Activated B cell treated with CpG ODN at 0.5 μM for 24 hours (primary cell): ENCODE results near the gene EPGN. TPM values are rescaled to one million over a fixed set of nuclear protein-coding genes. Genes with fewer than 3 reads are reported as not detected.

Source experiments
- ATAC-seq: fragments of 200-7000 bp; cut with Tn5 transposase; one replicate; pipeline ENCODE4 v1.10.0; 2021; ENCODE audit warnings: low read depth, mild to moderate bottlenecking, moderate library complexity
- CTCF ChIA-PET: fragments of 350-600 bp; sonication (Branson Sonifier 250); formaldehyde crosslinking; loops from one replicate; lab custom pipeline; 2021; ENCODE audit warnings: antibody characterized with exemption; lab: Charles Lee
- POLR2A ChIA-PET: fragments of 350-600 bp; sonication (Branson Sonifier 250); formaldehyde crosslinking; loops from one replicate; lab custom pipeline; 2021; ENCODE audit warnings: antibody characterized with exemption; lab: Charles Lee
- DNase-seq: peaks from one replicate; pipeline ENCODE4 v3.0.0; 2022
- H3K27ac Mint-ChIP-seq: one replicate; pipeline ENCODE4 v1.8.0; 2020; ENCODE audit warnings: mixed read lengths
- H3K27me3 Mint-ChIP-seq: one replicate; pipeline ENCODE4 v1.8.0; 2021; ENCODE audit warnings: mixed read lengths
- H3K36me3 Mint-ChIP-seq: one replicate; pipeline ENCODE4 v1.8.0; 2021; ENCODE audit warnings: low read depth, mixed read lengths
- H3K4me1 Mint-ChIP-seq: one replicate; pipeline ENCODE4 v1.8.0; 2021; ENCODE audit warnings: mixed read lengths
- H3K4me3 Mint-ChIP-seq: one replicate; pipeline ENCODE4 v1.8.0; 2020; ENCODE audit warnings: mild to moderate bottlenecking, mixed read lengths
- H3K9me3 Mint-ChIP-seq: one replicate; pipeline ENCODE4 v1.8.0; 2020; ENCODE audit warnings: mixed read lengths
- CTCF ChIP-seq: fragments of 200-600 bp; IDR thresholded peaks from one replicate; pipeline ENCODE4 v1.8.0; 2022; ENCODE audit warnings: antibody characterized with exemption, mild to moderate bottlenecking
- intact Hi-C: fragments of 100-400 bp; cut with micrococcal nuclease; formaldehyde crosslinking; loops from one replicate; pipeline ENCODE4 v1.15.1; 2024
- total RNA-seq: library from RNA; stranded (reverse); gene quantifications from 2 replicates; pipeline ENCODE4 v1.2.3, GENCODE V29; 2022

EPGN gene
- total RNA-seq, 1 donor from 2014 or later: not detected

GRCh38 chr4:74324262-74324661 is 16.0 kb downstream of the EPGN start:
- Mint-ChIP-seq H3K27me3 (peaks cover 32% of the 10 kb centered on the region), H3K36me3 (no peaks in the 10 kb centered on the region), H3K27ac (no peak overlapping the region), H3K4me1 (no peaks in the 10 kb centered on the region), H3K4me3 (no peak overlapping the region), H3K9me3 (no peaks in the 10 kb centered on the region)
- TF ChIP-seq CTCF: no peak
- ChIA-PET POLR2A (no interaction called here), CTCF (no interaction called here)
- ATAC-seq: no peak
- DNase-seq: no peak
- intact Hi-C loops: no loop called here

- no peak for DNase-seq
- Mint-ChIP-seq H3K9me3 (no peaks in the 10 kb centered on the region), H3K36me3 (no peaks in the 10 kb centered on the region), H3K27ac (no peak overlapping the region), H3K27me3 (peaks cover 28% of the 10 kb centered on the region), H3K4me3 (no peak overlapping the region), H3K4me1 (no peaks in the 10 kb centered on the region)
- CTCF ChIA-PET: no interaction called here
- POLR2A ChIA-PET: no interaction called here
- TF ChIP-seq CTCF: no peak
- intact Hi-C loops: no loop called here
- ATAC-seq: no peak
These were observed 17.6 kb downstream of the EPGN start for GRCh38 chr4:74325886-74326285.

- Mint-ChIP-seq H3K27ac (no peak overlapping the region), H3K9me3 (no peaks in the 10 kb centered on the region), H3K36me3 (no peaks in the 10 kb centered on the region), H3K27me3 (peaks cover 21% of the 10 kb centered on the region), H3K4me3 (no peak overlapping the region), H3K4me1 (no peaks in the 10 kb centered on the region)
- ChIA-PET CTCF (no interaction called here), POLR2A (no interaction called here)
- no peak for DNase-seq
- intact Hi-C loops: no loop called here
- no peak for TF ChIP-seq CTCF
- no peak for ATAC-seq
These were observed 19.5 kb downstream of the EPGN start for GRCh38 chr4:74327762-74328161.

- no peak for DNase-seq
- no peak for TF ChIP-seq CTCF
- intact Hi-C loops: no loop called here
- H3K36me3 Mint-ChIP-seq: no peaks in the 10 kb centered on the region
- H3K4me1 Mint-ChIP-seq: no peaks in the 10 kb centered on the region
- ChIA-PET CTCF (no interaction called here), POLR2A (no interaction called here)
- ATAC-seq: no peak
- H3K9me3 Mint-ChIP-seq: no peaks in the 10 kb centered on the region
- no peak overlapping the region for H3K27ac Mint-ChIP-seq
- no peak overlapping the region for H3K4me3 Mint-ChIP-seq
- H3K27me3 Mint-ChIP-seq: peaks cover 17% of the 10 kb centered on the region
These were observed 20.2 kb downstream of the EPGN start for GRCh38 chr4:74328501-74328900.

GRCh38 chr4:74329307-74329706 is 21.0 kb downstream of the EPGN start:
- Mint-ChIP-seq H3K4me3 (no peak overlapping the region), H3K27me3 (peaks cover 13% of the 10 kb centered on the region), H3K9me3 (no peaks in the 10 kb centered on the region), H3K36me3 (no peaks in the 10 kb centered on the region), H3K27ac (no peak overlapping the region), H3K4me1 (no peaks in the 10 kb centered on the region)
- CTCF ChIA-PET: no interaction called here
- no peak for TF ChIP-seq CTCF
- ATAC-seq (no peak), DNase-seq (no peak)
- intact Hi-C loops: no loop called here
- POLR2A ChIA-PET: no interaction called here
